Measurements from ENCODE around the gene HCFC1R1.

GRCh38 chr16:3042376-3042775, 18.6 kb upstream of the HCFC1R1 start:
- TF ChIP-seq MXD4 (CRISPR knock-in tag; IDR thresholded peaks at IDR 0.05; ENCODE audit: borderline replicate concordance), result no peak
- TF ChIP-seq GABPB1 (CRISPR knock-in tag; IDR thresholded peaks at IDR 0.05), result peak; percentile 79
- no peak for TF ChIP-seq CTCF (IDR thresholded peaks at IDR 0.05)
- no peak for TF ChIP-seq FOXK1 (CRISPR knock-in tag; IDR thresholded peaks at IDR 0.05)
- TF ChIP-seq ATF1 (CRISPR knock-in tag; IDR thresholded peaks at IDR 0.05), result no peak
- TF ChIP-seq NFYB (CRISPR knock-in tag; conservative IDR thresholded peaks at IDR 0.05; ENCODE audit: low read depth), result no peak
- no peak for TF ChIP-seq ATF2 (CRISPR knock-in tag; IDR thresholded peaks at IDR 0.05; ENCODE audit: borderline replicate concordance, low read depth)
- no peak for TF ChIP-seq NR3C1 (CRISPR knock-in tag; conservative IDR thresholded peaks at IDR 0.05; ENCODE audit: low read depth)
- TF ChIP-seq SMAD3 (CRISPR knock-in tag; IDR thresholded peaks at IDR 0.05; ENCODE audit: borderline replicate concordance), result no peak
- TF ChIP-seq ZNF512 (CRISPR knock-in tag; IDR thresholded peaks at IDR 0.05; ENCODE audit: borderline replicate concordance), result no peak
- TF ChIP-seq CREB1 (CRISPR knock-in tag; IDR thresholded peaks at IDR 0.05), result no peak
- TF ChIP-seq HMGXB4 (CRISPR knock-in tag; IDR thresholded peaks at IDR 0.05), result no peak
